ENCODE data around the gene DDX6.
"Not testable (repeated sequence)": the region's sequence is repeated elsewhere in the genome, so short reads cannot be mapped to it uniquely, and the experiment has no call there.

DDX6 gene

DNA sequence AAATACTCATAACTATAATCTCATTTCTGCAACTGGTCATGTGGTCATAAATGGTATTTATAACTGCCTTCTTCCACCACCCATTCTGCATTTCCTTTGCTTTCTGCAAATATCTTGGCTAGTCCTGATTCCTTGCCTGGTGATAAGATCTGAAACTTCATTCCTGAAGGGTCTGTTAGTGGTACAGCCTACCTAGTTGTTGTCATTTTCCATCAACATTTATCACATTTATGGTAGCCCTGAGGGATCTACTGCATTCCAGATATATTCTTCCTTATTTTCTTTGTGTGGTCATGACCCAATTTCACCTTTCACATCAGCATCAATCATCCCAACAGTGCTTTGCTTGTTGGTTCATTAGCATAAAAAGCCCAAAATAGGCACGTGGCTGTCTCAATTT lies 50.1 kb downstream of the DDX6 start:
- DNase-seq, result no peak

GRCh38 chr11:118735203-118735602 lies 55.8 kb downstream of the DDX6 start:
- no peak for DNase-seq

GRCh38 chr11:118734031-118734430 lies 56.9 kb downstream of the DDX6 start:
- no peak for DNase-seq

- not testable (repeated sequence) for DNase-seq
Measured at GRCh38 chr11:118729753-118730152, 61.2 kb downstream of the DDX6 start.

DNA sequence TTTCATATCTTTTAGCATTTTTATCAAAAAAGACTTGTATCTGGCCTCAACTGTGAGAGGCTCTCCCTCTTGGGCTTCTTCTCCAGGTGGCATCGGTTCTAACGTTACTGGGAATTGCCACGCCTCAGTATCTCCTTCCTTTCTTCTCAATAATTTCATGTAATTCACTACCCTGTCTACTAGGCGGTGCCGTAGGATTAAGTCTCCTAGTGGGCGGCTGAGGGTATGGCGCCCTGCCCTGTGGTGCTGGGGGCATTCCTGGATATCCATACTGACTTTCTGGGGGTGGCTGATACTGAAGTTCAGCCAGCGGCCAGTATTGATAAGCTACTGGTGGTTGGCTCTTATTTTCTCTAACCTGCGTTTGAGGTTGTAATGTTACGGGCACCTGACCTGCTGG lies 62.9 kb downstream of the DDX6 start:
- not testable (repeated sequence) for DNase-seq

GRCh38 chr11:118727721-118728066 lies 63.3 kb downstream of the DDX6 start:
- DNase-seq, result not testable (repeated sequence)

DNA sequence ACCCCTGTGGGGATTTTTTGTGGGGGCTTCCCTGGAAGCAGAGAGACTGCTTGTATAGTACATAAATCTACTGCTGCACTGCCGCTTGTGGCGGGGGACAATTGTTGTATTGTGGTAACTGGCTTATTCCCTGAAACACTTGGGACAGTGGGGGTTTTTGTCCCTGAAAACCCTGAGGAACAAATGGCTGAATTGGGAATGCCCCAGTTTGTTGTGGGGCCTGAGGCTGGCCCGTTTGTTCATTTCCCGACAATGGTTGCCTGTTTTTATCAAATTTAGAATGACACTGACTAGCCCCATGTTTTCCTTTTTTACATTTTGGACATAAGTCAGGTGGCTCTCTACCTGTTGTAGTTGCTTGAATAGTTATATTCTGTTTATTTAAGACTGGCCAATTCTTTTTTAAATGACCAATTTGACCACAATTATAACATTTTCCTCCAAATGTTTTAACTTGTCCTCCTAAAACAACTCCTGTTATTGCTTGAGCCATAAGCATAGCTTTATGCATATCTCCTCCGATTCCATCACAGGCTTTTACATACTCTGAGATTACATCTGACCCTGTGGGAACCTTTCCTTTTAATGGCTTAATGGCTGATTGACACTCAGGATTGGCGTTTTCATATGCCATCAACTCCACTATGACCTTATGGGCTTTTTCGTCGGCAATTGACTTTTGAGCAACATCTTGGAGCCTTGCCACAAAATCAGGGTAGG lies 63.8 kb downstream of the DDX6 start:
- DNase-seq, result not testable (repeated sequence)

GRCh38 chr11:118721478-118722015 lies 69.4 kb downstream of the DDX6 start:
- DNase-seq, result not testable (repeated sequence)

- not testable (repeated sequence) for DNase-seq
Measured at GRCh38 chr11:118720740-118721139, 70.2 kb downstream of the DDX6 start.

- DNase-seq, result not testable (repeated sequence)
Measured at GRCh38 chr11:118720078-118720477, 70.9 kb downstream of the DDX6 start.

DNA sequence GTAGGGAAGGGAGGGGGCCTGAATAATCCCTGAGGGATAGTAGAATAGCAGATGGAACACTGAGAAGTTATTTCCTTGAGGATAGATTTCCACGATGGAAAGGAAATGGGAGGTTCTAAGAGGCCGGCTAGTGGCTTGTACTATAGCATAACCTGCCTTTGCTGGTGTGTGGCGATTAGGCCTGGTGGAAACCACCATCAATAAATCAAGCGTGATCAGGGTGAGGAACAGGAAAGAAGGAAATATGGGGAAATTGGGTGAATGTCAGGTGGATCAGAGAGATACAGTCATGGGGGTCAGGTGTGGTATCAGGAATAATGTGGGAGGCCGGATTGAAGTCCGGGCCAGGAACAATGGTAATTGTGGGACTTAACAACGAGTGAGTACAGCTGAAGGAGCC lies 72.4 kb downstream of the DDX6 start:
- DNase-seq, result not testable (repeated sequence)

- not testable (repeated sequence) for DNase-seq
Measured at GRCh38 chr11:118717733-118718132, 73.2 kb downstream of the DDX6 start.

GRCh38 chr11:118717221-118717620 lies 73.7 kb downstream of the DDX6 start:
- DNase-seq, result not testable (repeated sequence)

- peak in 1 of 3 donors; percentile 20 for DNase-seq
Measured at GRCh38 chr11:118715837-118716260, 75.1 kb downstream of the DDX6 start.

DNA sequence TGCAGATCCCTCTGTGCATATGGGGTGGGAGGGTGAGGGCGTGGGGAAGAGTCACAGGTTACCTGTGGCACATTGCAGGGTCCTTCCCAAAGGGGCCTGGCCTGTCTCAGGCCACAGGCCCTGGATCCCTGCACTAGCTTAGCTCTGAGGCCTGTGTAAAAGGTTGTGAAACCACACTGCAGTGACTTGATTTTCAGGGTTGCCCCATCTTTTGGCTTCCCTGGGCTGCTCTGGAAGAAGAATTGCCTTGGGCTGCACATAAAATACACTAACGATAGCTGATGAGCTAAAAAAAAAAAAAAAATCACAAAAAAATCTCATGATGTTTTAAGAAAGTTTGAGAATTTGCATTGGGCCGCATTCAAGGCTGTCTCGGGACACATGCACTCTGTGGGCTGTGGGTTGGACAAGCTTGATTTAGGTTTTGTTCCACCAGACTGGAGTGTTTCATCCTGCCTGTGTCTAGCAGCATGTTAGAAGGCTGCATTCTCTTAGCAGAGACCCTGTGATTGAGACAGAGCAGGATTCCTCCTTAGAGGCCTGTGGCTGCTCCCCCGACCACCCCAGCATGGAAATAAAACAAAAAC lies 75.6 kb downstream of the DDX6 start:
- DNase-seq, result no peak

DNA sequence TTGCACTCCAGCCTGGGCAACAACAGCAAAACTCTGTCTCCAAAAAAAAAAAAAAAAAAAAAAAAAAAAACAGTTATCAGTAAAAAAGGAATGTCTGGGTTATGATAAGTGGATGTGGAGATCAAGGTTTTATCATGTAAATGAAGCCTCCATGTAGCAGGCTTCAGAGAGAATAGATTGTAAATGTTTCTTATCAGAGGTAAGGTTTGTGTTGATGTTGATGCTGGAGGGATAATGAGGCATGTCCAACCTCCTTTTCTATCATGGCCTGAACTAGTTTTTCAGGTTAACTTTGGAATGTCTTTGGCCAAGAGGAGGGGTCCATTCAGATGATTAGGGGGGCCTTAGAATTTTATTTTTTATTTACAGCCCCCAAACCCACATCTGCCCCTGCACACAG lies 76.1 kb downstream of the DDX6 start:
- DNase-seq, result no peak

DNA sequence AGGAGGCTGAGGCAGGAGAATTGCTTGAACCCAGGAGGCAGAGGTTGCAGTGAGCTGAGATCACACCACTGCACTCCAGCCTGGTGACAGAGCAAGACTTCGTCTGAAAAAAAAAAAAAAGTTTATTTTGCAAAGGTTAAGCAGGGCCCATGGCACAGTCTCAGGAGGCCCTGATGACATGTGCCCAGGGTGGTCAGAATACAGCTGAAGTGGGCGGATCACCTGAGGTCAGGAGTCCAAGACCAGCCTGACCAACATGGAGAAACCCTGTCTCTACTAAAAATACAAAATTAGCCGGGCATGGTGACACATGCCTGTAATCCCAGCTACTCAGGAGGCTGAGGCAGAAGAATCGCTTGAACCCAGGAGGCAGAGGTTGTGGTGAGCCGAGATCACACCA lies 76.5 kb downstream of the DDX6 start:
- DNase-seq, result not testable (repeated sequence)

- no peak for DNase-seq
Measured at GRCh38 chr11:118708296-118708695, 82.7 kb downstream of the DDX6 start.

- DNase-seq, result no peak
Measured at GRCh38 chr11:118706546-118706825, 84.5 kb downstream of the DDX6 start.

DNA sequence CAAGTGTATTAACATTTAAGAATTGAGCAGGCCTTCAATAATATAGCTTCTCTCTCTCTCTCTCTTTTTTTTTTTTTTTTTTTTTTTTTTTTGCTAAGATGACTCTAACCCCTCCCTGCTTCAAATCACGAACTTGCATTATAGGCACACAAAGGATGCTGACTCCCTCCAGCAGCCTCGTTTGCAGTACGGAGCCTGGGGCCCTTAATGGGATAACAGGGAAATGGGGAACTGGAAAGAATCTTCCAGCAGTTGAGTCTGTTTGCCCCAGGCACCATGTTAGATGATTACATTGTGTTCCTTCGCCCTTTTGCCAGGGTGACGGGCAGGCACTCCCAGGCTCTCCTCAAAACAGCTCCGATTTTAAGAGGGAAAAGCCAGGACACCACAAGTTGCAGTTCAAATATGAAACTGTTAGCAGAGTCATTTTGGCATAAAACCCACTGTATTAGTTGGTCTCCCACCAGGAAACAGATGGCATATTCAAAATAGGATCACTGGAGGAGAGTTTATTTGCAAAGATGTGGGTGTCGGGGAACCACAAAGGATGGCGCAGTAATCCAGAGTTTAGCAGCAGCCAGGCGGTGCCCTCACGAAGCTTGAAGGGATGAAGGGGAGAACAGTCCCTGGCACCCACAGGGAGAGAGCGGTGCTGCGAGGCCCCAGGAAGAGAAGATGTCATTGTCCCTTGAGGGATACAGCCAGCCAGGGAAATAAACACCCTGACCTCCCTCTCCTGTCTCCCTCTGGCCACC lies 85.0 kb downstream of the DDX6 start:
- peak in 1 of 3 donors; percentile 20 for DNase-seq

GRCh38 chr11:118705111-118705741 lies 85.7 kb downstream of the DDX6 start:
- DNase-seq, result peak; percentile 61 to 68 (median 66)

DNA sequence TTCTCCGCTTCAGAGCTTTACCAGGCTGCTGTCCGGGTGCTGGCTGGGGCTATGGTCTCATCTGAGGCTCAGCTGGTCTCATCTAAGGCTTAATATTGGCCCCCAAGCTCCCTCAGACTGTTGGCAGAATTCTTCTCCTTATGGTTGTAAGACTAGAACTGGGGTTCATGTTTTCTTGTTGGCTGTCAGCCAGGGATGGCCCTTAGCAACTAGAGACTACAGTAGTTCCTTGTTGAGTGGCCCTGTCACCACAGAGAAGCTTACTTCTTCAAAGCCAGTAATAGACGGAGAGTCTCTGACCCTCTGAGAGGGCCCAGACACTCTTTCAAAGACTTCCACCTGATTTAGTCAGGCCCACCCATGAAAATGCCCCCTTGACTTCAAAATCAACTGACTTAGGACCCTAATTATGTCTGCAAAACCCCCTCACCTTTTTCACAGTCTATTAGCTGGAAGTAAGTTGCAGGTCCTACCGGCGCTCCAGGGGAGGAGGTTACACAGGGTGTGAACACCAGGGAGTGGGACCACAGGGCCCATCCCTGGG lies 87.3 kb downstream of the DDX6 start:
- DNase-seq, result peak; percentile 79 to 84 (median 81)
